NCI-H526 (cell line): ENCODE measurements around the gene CENPO.

Experiments used
- DNase-seq, 2 experiments: peaks; one replicate each; lab custom pipeline; 2025; lab: John Stamatoyannopoulos, UW

Gene CENPO

GRCh38 chr2:24838541-24838940, 45.3 kb downstream of the CENPO start:
- DNase-seq: no peak

- DNase-seq: no peak
Measured at GRCh38 chr2:24839729-24840128, 46.5 kb downstream of the CENPO start.

GRCh38 chr2:24840164-24840869, 47.1 kb downstream of the CENPO start:
- DNase-seq: no peak

GRCh38 chr2:24840962-24841945, 48.0 kb downstream of the CENPO start:
- no peak for DNase-seq

GRCh38 chr2:24842081-24843050, 49.1 kb downstream of the CENPO start:
- DNase-seq: no peak

- no peak for DNase-seq
Measured at GRCh38 chr2:24843330-24843860, 50.2 kb downstream of the CENPO start.

- DNase-seq: no peak
Measured at GRCh38 chr2:24844023-24844685, 50.9 kb downstream of the CENPO start.

GRCh38 chr2:24845691-24846090, 52.5 kb downstream of the CENPO start:
- no peak for DNase-seq

- DNase-seq: no peak
Measured at GRCh38 chr2:24850944-24851343, 57.7 kb downstream of the CENPO start.

GRCh38 chr2:24852026-24852425, 58.8 kb downstream of the CENPO start:
- DNase-seq: no peak

- no peak for DNase-seq
Measured at GRCh38 chr2:24852431-24853020, 59.3 kb downstream of the CENPO start.

- no peak for DNase-seq
Measured at GRCh38 chr2:24853046-24853445, 59.8 kb downstream of the CENPO start.

- DNase-seq: no peak
Measured at GRCh38 chr2:24853996-24854395, 60.8 kb downstream of the CENPO start.

- no peak for DNase-seq
Measured at GRCh38 chr2:24855022-24855622, 61.9 kb downstream of the CENPO start.

- DNase-seq: no peak
Measured at GRCh38 chr2:24855726-24856125, 62.5 kb downstream of the CENPO start.

- DNase-seq: no peak
Measured at GRCh38 chr2:24856791-24857211, 63.6 kb downstream of the CENPO start.

- no peak for DNase-seq
Measured at GRCh38 chr2:24857746-24858145, 64.5 kb downstream of the CENPO start.

- DNase-seq: no peak
Measured at GRCh38 chr2:24858996-24859395, 65.8 kb downstream of the CENPO start.

- no peak for DNase-seq
Measured at GRCh38 chr2:24859968-24860600, 66.9 kb downstream of the CENPO start.

GRCh38 chr2:24860631-24861030, 67.4 kb downstream of the CENPO start:
- no peak for DNase-seq
